ENCODE data around the gene LRRC3.

DNA sequence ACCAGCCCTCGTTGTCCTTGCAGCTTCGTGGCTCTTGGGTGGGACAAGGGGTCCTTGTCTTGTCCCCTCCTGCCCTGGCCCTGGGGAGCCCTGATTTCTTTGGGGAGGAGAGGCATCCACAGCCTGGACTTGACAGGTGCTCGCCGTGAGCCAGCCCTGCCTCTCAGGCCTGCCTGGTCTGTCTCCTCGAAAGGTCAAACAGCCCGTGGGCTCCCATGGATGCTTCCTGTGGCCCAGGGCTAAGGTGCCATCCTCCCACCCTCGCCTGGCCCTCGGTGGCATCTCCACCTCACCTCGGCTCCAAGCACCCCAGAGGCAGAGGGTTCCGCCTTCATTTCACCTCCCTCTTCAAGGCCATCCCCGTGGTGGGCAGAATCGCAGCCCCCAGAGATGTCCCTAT lies 9.0 kb downstream of the LRRC3 start:
- TF ChIP-seq, protein P1, sequence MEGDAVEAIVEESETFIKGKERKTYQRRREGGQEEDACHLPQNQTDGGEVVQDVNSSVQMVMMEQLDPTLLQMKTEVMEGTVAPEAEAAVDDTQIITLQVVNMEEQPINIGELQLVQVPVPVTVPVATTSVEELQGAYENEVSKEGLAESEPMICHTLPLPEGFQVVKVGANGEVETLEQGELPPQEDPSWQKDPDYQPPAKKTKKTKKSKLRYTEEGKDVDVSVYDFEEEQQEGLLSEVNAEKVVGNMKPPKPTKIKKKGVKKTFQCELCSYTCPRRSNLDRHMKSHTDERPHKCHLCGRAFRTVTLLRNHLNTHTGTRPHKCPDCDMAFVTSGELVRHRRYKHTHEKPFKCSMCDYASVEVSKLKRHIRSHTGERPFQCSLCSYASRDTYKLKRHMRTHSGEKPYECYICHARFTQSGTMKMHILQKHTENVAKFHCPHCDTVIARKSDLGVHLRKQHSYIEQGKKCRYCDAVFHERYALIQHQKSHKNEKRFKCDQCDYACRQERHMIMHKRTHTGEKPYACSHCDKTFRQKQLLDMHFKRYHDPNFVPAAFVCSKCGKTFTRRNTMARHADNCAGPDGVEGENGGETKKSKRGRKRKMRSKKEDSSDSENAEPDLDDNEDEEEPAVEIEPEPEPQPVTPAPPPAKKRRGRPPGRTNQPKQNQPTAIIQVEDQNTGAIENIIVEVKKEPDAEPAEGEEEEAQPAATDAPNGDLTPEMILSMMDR (conservative IDR thresholded peaks at IDR 0.05; ENCODE audit: low read depth, low read length): no peak
- no peak for TF ChIP-seq RFX5 (IDR thresholded peaks at IDR 0.05; ENCODE audit: low read depth, low read length)
- TF ChIP-seq, protein P2, sequence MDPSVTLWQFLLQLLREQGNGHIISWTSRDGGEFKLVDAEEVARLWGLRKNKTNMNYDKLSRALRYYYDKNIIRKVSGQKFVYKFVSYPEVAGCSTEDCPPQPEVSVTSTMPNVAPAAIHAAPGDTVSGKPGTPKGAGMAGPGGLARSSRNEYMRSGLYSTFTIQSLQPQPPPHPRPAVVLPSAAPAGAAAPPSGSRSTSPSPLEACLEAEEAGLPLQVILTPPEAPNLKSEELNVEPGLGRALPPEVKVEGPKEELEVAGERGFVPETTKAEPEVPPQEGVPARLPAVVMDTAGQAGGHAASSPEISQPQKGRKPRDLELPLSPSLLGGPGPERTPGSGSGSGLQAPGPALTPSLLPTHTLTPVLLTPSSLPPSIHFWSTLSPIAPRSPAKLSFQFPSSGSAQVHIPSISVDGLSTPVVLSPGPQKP (IDR thresholded peaks at IDR 0.05; ENCODE audit: borderline replicate concordance, low read depth, low read length): no peak
- TF ChIP-seq, protein P3, sequence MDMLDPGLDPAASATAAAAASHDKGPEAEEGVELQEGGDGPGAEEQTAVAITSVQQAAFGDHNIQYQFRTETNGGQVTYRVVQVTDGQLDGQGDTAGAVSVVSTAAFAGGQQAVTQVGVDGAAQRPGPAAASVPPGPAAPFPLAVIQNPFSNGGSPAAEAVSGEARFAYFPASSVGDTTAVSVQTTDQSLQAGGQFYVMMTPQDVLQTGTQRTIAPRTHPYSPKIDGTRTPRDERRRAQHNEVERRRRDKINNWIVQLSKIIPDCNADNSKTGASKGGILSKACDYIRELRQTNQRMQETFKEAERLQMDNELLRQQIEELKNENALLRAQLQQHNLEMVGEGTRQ (IDR thresholded peaks at IDR 0.05; ENCODE audit: low read depth, low read length): no peak
- TF ChIP-seq POLR2A (IDR thresholded peaks at IDR 0.05; ENCODE audit: low read depth, low read length): no peak

Data from IMR-90 (cell line).